Glutamatergic neuron (in vitro differentiated cells): ENCODE data around the gene ZNF574. TPM values are rescaled to one million over a fixed set of nuclear protein-coding genes. Genes with fewer than 3 reads are reported as not detected.

Source experiments
- DNase-seq: peaks from one replicate; pipeline ENCODE4 v3.0.0; 2022
- H3K27ac Mint-ChIP-seq: one replicate; pipeline ENCODE4 v1.8.0; 2020; ENCODE audit warnings: mild to moderate bottlenecking, mixed read lengths, inconsistent platforms; ENCODE audit not compliant: unreplicated experiment
- H3K27me3 Mint-ChIP-seq: one replicate; pipeline ENCODE4 v1.8.0; 2020; ENCODE audit warnings: mild to moderate bottlenecking, moderate library complexity, mixed read lengths, inconsistent platforms; ENCODE audit not compliant: unreplicated experiment
- H3K36me3 Mint-ChIP-seq: one replicate; pipeline ENCODE4 v1.8.0; 2020; ENCODE audit warnings: mild to moderate bottlenecking, mixed read lengths, inconsistent platforms; ENCODE audit not compliant: unreplicated experiment
- H3K4me1 Mint-ChIP-seq: one replicate; pipeline ENCODE4 v1.8.0; 2020; ENCODE audit warnings: mild to moderate bottlenecking, low read depth, mixed read lengths, inconsistent platforms; ENCODE audit not compliant: unreplicated experiment
- H3K4me3 Mint-ChIP-seq: one replicate; pipeline ENCODE4 v1.8.0; 2020; ENCODE audit warnings: mild to moderate bottlenecking, mixed read lengths, inconsistent platforms; ENCODE audit not compliant: unreplicated experiment
- H3K9me3 Mint-ChIP-seq: one replicate; pipeline ENCODE4 v1.8.0; 2020; ENCODE audit warnings: mild to moderate bottlenecking, moderate library complexity, mixed read lengths, inconsistent platforms; ENCODE audit not compliant: unreplicated experiment
- total RNA-seq: library from RNA; stranded (reverse); fragmentation: NEBNext Ultra II Directional; extraction: Animal tissue kit (Norgen Biotek cat#: 25700); gene quantifications from one replicate; pipeline ENCODE4 v1.2.1, GENCODE V29; 2021; ENCODE audit not compliant: unreplicated experiment
- TF ChIP-seq, protein P1 (sequence below): fragments of 200-600 bp; sonication (generic); IDR thresholded peaks from one replicate; pipeline ENCODE4 v1.5.0; 2021; ENCODE audit not compliant: partially characterized antibody, unreplicated experiment

The ZNF574 gene
- total RNA-seq, 1 donor from 2014 or later, result 24.1 TPM

DNA sequence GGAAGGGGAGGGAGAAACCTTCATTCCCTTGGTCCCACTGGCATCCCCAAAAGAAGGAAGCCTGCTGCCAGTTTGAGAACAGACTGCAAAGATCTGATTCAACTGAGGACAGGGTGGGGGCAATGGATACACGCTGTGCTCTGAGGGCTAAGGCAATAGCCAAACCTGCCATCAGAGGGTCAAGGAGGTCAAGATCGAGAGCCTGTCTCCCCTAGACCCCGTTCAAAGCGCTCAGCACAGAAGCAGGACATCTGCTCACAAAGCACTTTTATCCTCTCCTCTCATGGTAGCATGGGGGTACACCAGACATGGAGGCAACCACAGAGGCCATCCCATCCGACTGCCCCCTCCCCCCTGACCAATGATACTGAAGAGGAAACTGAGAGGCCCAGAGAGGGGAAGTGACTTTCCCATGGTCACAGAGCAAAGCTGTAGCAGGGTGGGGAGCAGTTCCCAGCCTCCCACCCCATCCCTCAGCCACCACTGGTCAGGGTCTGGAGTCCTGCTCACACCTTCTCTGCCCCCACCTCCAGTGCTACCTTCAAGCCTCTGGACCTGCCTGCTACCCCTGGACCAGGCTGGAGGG lies 45.2 kb downstream of the ZNF574 start:
- H3K27me3 Mint-ChIP-seq, result peaks cover 10% of the 10 kb centered on the region
- peaks cover 2% of the 10 kb centered on the region for H3K9me3 Mint-ChIP-seq
- H3K4me3 Mint-ChIP-seq, result peak overlapping the region; percentile 39
- peaks cover 9% of the 10 kb centered on the region for H3K36me3 Mint-ChIP-seq
- no peak for DNase-seq
- peaks cover 14% of the 10 kb centered on the region for H3K4me1 Mint-ChIP-seq
- TF ChIP-seq, protein P1, sequence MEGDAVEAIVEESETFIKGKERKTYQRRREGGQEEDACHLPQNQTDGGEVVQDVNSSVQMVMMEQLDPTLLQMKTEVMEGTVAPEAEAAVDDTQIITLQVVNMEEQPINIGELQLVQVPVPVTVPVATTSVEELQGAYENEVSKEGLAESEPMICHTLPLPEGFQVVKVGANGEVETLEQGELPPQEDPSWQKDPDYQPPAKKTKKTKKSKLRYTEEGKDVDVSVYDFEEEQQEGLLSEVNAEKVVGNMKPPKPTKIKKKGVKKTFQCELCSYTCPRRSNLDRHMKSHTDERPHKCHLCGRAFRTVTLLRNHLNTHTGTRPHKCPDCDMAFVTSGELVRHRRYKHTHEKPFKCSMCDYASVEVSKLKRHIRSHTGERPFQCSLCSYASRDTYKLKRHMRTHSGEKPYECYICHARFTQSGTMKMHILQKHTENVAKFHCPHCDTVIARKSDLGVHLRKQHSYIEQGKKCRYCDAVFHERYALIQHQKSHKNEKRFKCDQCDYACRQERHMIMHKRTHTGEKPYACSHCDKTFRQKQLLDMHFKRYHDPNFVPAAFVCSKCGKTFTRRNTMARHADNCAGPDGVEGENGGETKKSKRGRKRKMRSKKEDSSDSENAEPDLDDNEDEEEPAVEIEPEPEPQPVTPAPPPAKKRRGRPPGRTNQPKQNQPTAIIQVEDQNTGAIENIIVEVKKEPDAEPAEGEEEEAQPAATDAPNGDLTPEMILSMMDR, result no peak
- no peak overlapping the region for H3K27ac Mint-ChIP-seq

DNA sequence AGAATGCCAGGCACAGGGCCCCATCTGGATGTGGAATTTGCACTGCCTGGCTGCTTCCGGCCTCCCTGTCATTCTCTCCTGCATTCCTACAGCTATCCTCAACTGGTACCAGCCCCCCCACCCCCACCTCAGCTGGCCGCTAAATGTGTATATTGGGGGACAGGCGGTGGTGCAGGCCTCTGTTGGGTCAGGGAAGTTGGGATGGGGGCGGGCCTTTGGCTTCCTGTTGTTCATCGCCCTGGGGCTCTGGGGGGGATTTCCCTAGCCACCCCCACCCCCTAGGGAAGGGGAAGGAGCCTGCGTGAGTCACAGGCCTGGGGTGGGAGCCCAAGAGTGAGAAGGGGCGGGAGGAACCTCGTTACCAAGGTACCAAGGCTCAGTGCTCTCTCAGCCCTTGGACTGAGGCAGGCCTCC lies 45.7 kb downstream of the ZNF574 start:
- Mint-ChIP-seq H3K27ac (no peak overlapping the region), H3K4me1 (peaks cover 14% of the 10 kb centered on the region), H3K36me3 (peaks cover 9% of the 10 kb centered on the region), H3K27me3 (peaks cover 10% of the 10 kb centered on the region), H3K9me3 (peaks cover 2% of the 10 kb centered on the region), H3K4me3 (no peak overlapping the region)
- TF ChIP-seq, protein P1, result no peak
- DNase-seq, result no peak

- Mint-ChIP-seq H3K4me1 (peaks cover 15% of the 10 kb centered on the region), H3K4me3 (peak overlapping the region; percentile 36), H3K27ac (no peak overlapping the region), H3K27me3 (peaks cover 10% of the 10 kb centered on the region), H3K9me3 (peaks cover 5% of the 10 kb centered on the region), H3K36me3 (peaks cover 9% of the 10 kb centered on the region)
- no peak for DNase-seq
- TF ChIP-seq, protein P1, result no peak
Measured at GRCh38 chr19:42122691-42123607, 47.0 kb downstream of the ZNF574 start.

DNA sequence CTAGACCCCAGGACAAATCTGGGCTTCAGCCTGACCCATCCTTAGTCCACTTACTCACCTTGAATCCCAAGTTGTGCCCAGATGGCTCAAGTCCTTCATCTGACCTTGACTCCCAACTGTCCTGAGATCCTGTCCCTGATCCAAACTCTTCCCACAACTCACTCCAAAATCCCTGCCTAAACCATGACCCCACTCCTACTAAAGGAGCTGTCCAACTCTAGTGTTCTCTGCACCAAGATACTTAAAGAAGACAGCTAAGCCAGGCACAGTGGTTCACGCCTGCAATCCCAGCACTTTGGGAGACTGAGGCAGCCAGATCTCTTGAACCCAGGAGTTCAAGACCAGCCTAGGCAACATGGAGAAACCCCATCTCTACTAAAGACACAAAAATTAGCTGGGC lies 47.8 kb downstream of the ZNF574 start:
- H3K4me3 Mint-ChIP-seq, result no peak overlapping the region
- H3K9me3 Mint-ChIP-seq, result peaks cover 7% of the 10 kb centered on the region
- peaks cover 12% of the 10 kb centered on the region for H3K27me3 Mint-ChIP-seq
- TF ChIP-seq, protein P1, result no peak
- peaks cover 9% of the 10 kb centered on the region for H3K36me3 Mint-ChIP-seq
- no peak overlapping the region for H3K27ac Mint-ChIP-seq
- H3K4me1 Mint-ChIP-seq, result peaks cover 17% of the 10 kb centered on the region
- DNase-seq, result no peak
